Astrocyte of the cerebellum (primary cell): Measurements from ENCODE around the gene GTF2H4.
"Not testable (repeated sequence)": the region's sequence is repeated elsewhere in the genome, so short reads cannot be mapped to it uniquely, and the experiment has no call there.

Experiments used
- DNase-seq: peaks from one replicate; pipeline ENCODE4 v3.0.0-alpha.2; 2011; ENCODE audit warnings: low read depth
- H3K4me3 ChIP-seq: 2 replicates; pipeline ENCODE4 v1.5.1; 2011; ENCODE audit warnings: mild to moderate bottlenecking, low read depth, low read length, moderate library complexity
- in situ Hi-C: cut with HindIII; loops from 2 replicates; pipeline ENCODE4 v1.10.0; 2017; ENCODE audit warnings: low sequenced_read_pairs
- TF ChIP-seq, protein P1 (sequence below): IDR thresholded peaks from 2 replicates; pipeline ENCODE4 v1.5.1; 2012; ENCODE audit warnings: low read length, low read depth, moderate library complexity, mild to moderate bottlenecking; ENCODE audit errors: missing control alignments

GTF2H4 gene

DNA sequence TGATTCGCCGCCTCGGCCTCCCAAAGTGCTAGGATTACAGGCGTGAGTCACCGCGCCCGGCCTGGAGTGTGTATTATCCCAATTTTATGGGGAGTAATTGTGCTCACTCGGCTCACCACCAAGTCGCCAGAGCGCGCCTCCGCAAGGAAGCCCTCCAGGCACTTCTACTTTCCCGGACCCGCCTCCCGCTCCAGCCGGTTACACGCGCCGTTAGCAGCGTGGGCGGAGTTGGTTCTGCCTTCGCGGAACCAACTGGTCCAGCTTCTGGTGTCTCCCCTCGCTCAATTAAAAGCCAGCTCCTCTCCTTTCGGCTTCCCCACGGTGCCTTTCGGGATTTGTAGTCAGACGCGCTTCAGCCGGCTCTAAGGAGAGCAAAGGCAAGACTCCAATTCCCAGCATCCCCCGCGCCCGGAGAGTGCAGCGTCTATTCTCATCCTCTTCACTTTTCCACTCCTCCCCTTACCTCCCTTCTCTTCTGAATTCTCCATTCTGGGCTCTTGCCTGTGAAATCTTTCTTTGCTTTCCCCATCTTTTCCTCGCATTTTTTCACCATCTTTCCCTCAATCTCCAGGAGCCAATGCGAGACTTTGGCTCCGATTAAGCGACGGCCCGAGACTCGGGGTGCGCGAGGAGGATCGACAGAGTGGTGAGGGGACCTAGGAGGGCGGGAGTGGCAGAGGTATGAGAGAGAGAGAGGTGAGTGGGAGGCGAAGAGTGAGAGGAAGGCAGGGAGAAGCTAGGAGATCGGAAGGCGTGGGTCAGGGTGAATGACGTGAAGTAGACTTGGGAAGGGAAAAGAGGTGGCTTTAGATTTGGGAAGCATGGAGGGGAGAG lies at the start of gene GTF2H4:
Gene GTF2H4 (plus strand): TSS at position 450 of the 834 bp plus-strand sequence.
- DNase-seq, result peak; percentile 98
- in situ Hi-C loops, result no loop called here
- H3K4me3 ChIP-seq, result peak within 1 kb of the TSS; percentile 99
- TF ChIP-seq, protein P1, sequence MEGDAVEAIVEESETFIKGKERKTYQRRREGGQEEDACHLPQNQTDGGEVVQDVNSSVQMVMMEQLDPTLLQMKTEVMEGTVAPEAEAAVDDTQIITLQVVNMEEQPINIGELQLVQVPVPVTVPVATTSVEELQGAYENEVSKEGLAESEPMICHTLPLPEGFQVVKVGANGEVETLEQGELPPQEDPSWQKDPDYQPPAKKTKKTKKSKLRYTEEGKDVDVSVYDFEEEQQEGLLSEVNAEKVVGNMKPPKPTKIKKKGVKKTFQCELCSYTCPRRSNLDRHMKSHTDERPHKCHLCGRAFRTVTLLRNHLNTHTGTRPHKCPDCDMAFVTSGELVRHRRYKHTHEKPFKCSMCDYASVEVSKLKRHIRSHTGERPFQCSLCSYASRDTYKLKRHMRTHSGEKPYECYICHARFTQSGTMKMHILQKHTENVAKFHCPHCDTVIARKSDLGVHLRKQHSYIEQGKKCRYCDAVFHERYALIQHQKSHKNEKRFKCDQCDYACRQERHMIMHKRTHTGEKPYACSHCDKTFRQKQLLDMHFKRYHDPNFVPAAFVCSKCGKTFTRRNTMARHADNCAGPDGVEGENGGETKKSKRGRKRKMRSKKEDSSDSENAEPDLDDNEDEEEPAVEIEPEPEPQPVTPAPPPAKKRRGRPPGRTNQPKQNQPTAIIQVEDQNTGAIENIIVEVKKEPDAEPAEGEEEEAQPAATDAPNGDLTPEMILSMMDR, result no peak

- in situ Hi-C loops, result not testable (repeated sequence)
Observed at GRCh38 chr6:30859726-30860125, 48.3 kb upstream of the GTF2H4 start.

GRCh38 chr6:30861257-30862048 lies 46.6 kb upstream of the GTF2H4 start:
- DNase-seq, result no peak
- no peak overlapping the region for H3K4me3 ChIP-seq
- in situ Hi-C loops, result no loop called here
- TF ChIP-seq, protein P1, result no peak

More at GRCh38 chr6:30859726-30860125, 48.3 kb upstream of the GTF2H4 start:
- DNase-seq, H3K4me3 ChIP-seq: not testable (repeated sequence)

- H3K4me3 ChIP-seq, result no peak overlapping the region
- no peak for DNase-seq
- TF ChIP-seq, protein P1, result no peak
- in situ Hi-C loops, result no loop called here
Observed at GRCh38 chr6:30862156-30862875, 45.7 kb upstream of the GTF2H4 start.

DNA sequence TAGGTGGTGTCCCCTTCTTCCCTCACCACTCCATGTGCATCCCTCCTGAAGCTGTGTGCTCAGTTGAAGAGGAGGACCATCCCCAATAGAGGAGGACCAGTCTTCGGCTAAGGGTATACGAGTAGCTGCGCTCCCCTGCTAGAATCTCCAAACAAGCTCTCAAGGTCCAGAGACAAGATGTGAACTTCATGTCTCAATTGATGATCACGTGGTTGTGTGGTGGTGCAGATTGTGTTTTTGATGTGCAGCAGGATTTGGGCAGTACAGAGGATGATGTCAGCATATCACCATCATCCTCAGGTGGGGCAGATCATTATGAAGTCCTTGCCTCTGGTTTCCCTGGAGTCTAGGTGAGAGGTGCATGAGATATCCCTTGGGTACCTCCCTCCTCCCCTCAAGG lies 43.7 kb upstream of the GTF2H4 start:
- DNase-seq, result no peak
- in situ Hi-C loops, result no loop called here
- H3K4me3 ChIP-seq, result no peak overlapping the region
- TF ChIP-seq, protein P1, result no peak

DNA sequence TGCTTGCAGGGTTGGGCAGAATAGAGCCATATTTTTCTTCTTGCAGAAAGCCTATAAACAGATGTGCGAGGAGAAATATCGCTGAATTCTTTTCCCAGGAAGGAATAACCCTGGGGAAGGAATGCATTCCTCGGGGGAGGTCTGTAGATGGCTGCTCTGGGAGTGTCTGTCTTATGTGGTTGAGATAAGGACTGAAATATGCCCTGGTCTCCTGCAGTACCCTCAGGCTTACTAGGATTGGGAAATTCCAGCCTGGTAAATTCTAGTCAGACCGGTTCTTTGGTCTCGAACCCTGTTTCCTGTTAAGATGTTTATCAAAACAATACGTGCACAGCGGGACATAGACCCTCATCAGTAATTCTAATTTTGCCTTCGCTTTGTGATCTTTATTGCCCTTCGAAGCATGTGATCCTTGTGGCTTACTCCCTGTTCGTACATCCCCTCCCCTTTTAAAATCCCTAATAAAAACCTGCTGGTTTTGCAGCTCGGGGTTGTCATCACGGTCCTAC lies 38.7 kb upstream of the GTF2H4 start:
- H3K4me3 ChIP-seq, DNase-seq: not testable (repeated sequence)
- in situ Hi-C loops, result loop anchor here (5.0 kb wide), 2 partner anchors 88 to 132 kb away; no protein-coding TSS in a partner anchor

GRCh38 chr6:30870546-30870945 lies 37.5 kb upstream of the GTF2H4 start:
- no peak overlapping the region for H3K4me3 ChIP-seq
- in situ Hi-C loops, result no loop called here
- DNase-seq, result no peak
- TF ChIP-seq, protein P1, result no peak
